Measurements from ENCODE around the gene BEX5.
"Not testable (repeated sequence)": the region's sequence is repeated elsewhere in the genome, so short reads cannot be mapped to it uniquely, and the experiment has no call there.

Gene BEX5

GRCh38 chrX:102155806-102156179 lies at the start of gene BEX5:
TSS of gene BEX5 (minus strand) at chrX:102155977. CDS start at chrX:102154265, 1,712 bp downstream.
- DNase-seq, result no peak

DNA sequence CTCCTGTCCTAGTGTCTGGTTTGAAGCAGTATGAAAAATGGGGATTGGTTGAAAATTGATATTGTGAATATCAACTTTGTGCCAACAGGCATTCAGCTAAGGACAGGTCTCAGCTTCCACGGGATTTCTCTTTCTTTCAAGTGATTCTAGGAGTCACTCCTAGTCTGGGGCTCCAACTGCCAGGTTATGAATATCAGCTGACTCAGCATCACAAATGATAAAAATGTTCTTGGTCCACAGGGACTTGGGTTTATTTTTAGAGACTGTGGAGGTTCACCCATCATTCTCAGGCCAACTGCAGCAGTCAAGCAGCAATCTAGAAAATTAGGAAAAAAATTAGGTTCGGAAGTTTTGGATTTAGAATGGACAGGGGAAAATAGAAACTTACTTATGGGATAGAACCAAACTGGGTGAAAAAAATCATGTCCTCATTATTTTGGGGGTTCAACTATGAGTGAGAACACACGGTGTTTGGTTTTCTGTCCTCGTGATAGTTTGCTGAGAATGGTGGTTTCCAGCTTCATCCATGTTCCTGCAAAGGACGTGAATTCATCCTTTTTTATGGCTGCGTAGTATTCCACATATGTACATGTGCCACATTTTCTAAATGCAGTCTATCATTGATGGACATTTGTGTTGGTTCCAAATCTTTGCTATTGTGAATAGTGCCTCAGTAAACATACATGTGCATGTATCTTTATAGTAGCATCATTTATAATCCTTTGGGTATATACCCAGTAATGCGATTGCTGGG lies 30.4 kb upstream of the BEX5 start:
- DNase-seq, result no peak

GRCh38 chrX:102154900-102155805 lies 624 bp downstream of the BEX5 start:
- DNase-seq, result no peak

DNA sequence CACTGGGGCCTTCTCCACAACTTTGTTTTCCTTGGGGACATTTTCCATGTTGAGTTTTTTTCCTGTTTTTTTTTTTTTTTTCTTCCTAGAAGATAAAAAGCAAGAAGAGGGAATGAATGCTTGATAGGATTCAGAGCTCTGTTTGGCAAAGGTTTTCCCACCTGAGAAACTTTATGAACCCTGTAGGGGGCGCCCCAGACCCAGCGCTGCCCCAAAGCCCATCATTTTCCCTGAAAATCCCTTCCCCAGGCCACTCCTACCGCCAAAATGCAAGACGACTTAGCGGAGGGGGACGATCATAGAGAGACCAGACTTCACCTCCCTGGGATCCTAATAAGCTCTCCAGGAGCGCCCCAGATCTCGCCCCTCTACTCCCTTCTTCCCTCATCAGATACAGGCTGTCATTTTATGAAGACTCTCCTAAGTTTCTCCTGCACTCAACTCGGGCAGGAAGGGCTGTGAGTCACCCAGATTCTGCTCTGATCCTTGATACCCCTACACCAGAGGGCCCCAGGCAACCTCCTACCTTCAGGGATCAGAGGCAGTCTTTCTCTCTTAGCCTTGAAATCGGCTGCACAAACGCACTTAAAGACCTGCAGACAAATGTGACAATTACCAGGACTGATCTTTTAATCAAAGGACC lies 1.4 kb downstream of the BEX5 start:
- DNase-seq, result no peak

- DNase-seq, result not testable (repeated sequence)
Measured at GRCh38 chrX:102142274-102142673, 13.5 kb downstream of the BEX5 start, which contains the start of gene TCEAL6. TSS of gene TCEAL6 (minus strand) at chrX:102142481.

DNA sequence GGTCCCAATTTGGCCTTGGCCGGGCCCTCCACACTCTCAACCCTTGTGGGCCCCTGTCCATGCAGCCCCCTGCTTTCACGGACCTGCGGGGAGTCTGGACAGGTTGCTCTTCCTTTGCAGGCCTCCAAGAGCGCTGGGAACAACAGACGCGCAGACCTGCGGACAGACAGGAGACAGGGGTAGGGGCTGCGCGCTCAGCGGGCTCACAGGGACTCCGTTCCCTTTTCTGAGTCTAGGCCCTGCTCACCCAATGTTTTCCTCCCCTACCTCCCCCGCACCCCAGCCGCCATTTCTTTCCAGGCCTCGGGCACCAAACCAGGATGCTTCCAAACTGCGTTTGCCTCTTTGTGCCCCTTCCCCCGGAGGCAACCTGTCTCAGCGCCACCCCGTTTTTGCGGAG lies 14.1 kb downstream of the BEX5 start:
- not testable (repeated sequence) for DNase-seq

GRCh38 chrX:102140876-102141275 lies 14.9 kb downstream of the BEX5 start:
- not testable (repeated sequence) for DNase-seq

- DNase-seq, result no peak
Measured at GRCh38 chrX:102138064-102138463, 17.7 kb downstream of the BEX5 start.

DNA sequence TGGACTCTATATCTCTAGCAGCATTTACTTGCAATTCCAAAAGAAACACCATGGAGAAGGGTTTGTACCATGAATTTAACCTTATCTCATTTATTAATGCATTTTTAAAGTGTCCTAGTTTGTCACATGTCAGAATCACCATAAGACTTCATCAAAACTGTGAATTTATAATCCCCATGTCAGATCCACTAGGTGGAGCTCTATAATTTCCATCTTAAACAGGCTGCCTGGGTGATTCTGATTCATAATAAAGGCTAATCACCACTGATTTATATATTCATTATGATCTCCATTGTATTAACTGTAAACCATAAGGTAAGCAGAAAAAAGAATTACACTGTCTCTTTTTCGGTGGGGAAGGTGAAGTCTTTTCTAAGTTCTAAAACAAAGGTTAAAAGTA lies 26.3 kb downstream of the BEX5 start:
- no peak for DNase-seq

GRCh38 chrX:102126863-102127262 lies 28.9 kb downstream of the BEX5 start:
- no peak for DNase-seq

- not testable (repeated sequence) for DNase-seq
Measured at GRCh38 chrX:102126080-102126818, 29.5 kb downstream of the BEX5 start.

DNA sequence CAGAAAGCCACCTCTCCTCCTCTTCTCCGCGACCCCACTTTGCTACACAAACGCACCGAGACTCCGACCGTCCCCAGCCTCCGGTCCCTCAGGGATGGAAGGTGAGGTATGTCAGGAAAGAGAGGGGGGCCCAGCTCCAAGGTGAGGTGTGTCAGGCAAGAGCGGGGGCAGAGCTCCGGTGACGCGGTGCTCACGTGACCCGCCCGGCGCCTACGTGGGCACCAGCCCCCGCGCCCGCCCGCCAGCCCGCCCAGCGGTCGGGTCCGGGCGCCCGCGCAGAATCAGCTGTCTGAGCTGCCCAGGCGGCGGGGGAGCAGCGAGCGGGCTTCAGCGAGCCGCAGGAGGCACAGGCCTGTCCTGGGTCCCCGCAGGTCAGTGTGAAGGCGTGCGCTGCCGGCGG lies 30.3 kb downstream of the BEX5 start, which contains the start of gene TCEAL2:
Gene TCEAL2 (plus strand): TSS at position 244 of the 400 bp plus-strand sequence. CDS start 1,152 bp downstream, outside the sequence.
- not testable (repeated sequence) for DNase-seq

DNA sequence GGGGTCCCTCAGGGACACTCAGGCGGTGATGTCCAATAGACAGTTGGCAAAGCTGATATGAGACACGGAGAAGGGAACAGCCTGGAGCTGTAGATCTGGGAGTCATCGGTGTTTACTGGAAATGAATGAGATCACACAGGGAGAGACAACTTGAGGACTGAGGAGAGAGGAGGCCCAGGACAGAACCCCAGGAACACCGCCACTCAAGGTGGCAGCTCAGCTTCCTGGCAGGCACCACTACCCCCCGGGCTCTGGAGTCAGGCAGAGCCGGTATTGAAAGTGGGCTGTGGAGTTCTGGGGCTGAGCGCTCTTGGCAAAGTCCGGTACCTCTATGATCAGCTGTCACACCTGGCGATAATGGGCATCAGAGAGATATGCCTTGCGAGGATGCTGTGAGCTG lies 30.8 kb downstream of the BEX5 start:
- not testable (repeated sequence) for DNase-seq

GRCh38 chrX:102115748-102116147 lies 40.0 kb downstream of the BEX5 start:
- no peak for DNase-seq

- DNase-seq, result no peak
Measured at GRCh38 chrX:102113367-102113766, 42.4 kb downstream of the BEX5 start.
